Pancreas (tissue), 10 donors: ENCODE results near the gene FTCD. TPM values are rescaled to one million over a fixed set of nuclear protein-coding genes. Genes with fewer than 3 reads are reported as not detected.

Experiments
- ATAC-seq, 4 donors: fragments of 200-7000 bp; cut with Tn5 transposase; one replicate each; pipeline versions ENCODE4 v1.8.0 to v1.9.1; 2020; ENCODE audit warnings: mild to moderate bottlenecking in 4 of 4, moderate library complexity in 4 of 4
- DNase-seq, 6 donors: peaks; one replicate each; pipeline ENCODE4 v3.0.0-alpha.2; 2020
- FAIRE-seq: peaks from 2 replicates; lab custom pipeline; 2012; peaks lifted over from hg19 to GRCh38; lab: Jason Lieb, UNC
- H3K27ac ChIP-seq, 4 donors: fragments of 200-600 bp; sonication (generic); 1 replicate in 3 of 4; 2 replicates in 1 of 4; pipeline versions ENCODE4 v1.5.0 to v1.8.0; 2020
- H3K27me3 ChIP-seq, 4 donors: fragments of 200-600 bp; one replicate each; pipeline ENCODE4 v1.8.0; 2021
- H3K36me3 ChIP-seq, 3 donors: fragments of 200-600 bp; sonication (generic) in 1 of 3; one replicate each; pipeline versions ENCODE4 v1.5.0 to v1.8.0; 2020 to 2021
- H3K4me1 ChIP-seq, 3 donors: fragments of 200-600 bp; one replicate each; pipeline ENCODE4 v1.8.0; 2021
- H3K4me3 ChIP-seq, 4 donors: fragments of 200-600 bp; sonication (generic) in 2 of 4; one replicate each; pipeline versions ENCODE4 v1.5.0 to v1.8.0; 2020 to 2021
- H3K9me3 ChIP-seq, 4 donors: fragments of 200-600 bp; one replicate each; pipeline ENCODE4 v1.8.0; 2021
- WGBS, 2 donors: extraction: QIAGEN DNeasy Blood & Tissue Kit; methylation state at CpG; one replicate each; pipeline ENCODE4 v1.1.7; 2013; 5-methylcytosine and 5-hydroxymethylcytosine counted together
- intact Hi-C, 3 donors: fragments of 100-400 bp; cut with DNase I; formaldehyde crosslinking; loops; one replicate each; pipeline versions ENCODE4 v1.11.1 to v1.14.2; 2022
- polyA plus RNA-seq, 2 donors: library from polyadenylated mRNA; stranded (reverse); fragments of 200-250 nt; gene quantifications; one replicate each; pipeline ENCODE4 v1.2.3, GENCODE V29; 2013
- total RNA-seq, 6 donors: library from RNA; stranded (reverse); fragmentation: NEBNext Ultra II Directional in 4 of 6; extraction: Animal tissue kit (Norgen Biotek cat#: 25700) in 4 of 6; gene quantifications; one replicate each; pipeline versions ENCODE4 v1.2.1 to v1.2.4, GENCODE V29; 2021 to 2023
- TF ChIP-seq, protein P1 (sequence below), 4 donors: fragments of 200-600 bp; sonication (generic) in 3 of 4; IDR thresholded peaks; one replicate each; pipeline versions ENCODE4 v1.5.0 to v1.8.0; 2021; ENCODE audit warnings: antibody characterized with exemption in 4 of 4
- donor health status: healthy with polysubstance abuse.
- donor health status: DM: no; HTN: no; CAD: no; lungs with moderate emphysema.
- donor health status: DM: no; HTN: no; CAD: no.
- donor health status: control.
- donor health status: control.
- donor health status: Bipolar disorder and iron deficiency.
- donor health status: DM: yes; HTN: yes; CAD: no.
- donor health status: DM: no; HTN: no; CAD: no.
- donor health status: DM: no; HTN: no; CAD: no.
- donor health status: DM: yes; HTN: yes; CAD: no.

Gene FTCD
- total and polyA plus RNA-seq, 8 donors, result 0.31 to 14.0 (median 0.54) TPM

GRCh38 chr21:46095083-46095719, 60.2 kb downstream of the FTCD start:
- FAIRE-seq (no peak), ATAC-seq (no peak), DNase-seq (peak in 1 of 6 donors; percentile 7)
- Histone ChIP-seq H3K4me3 (no peak overlapping the region), H3K27me3 (peaks cover 0 to 3% (median 0%) of the 10 kb centered on the region in 4 donors), H3K9me3 (no peaks in the 10 kb centered on the region), H3K4me1 (no peaks in the 10 kb centered on the region), H3K27ac (no peak overlapping the region), H3K36me3 (no peaks in the 10 kb centered on the region)
- TF ChIP-seq, protein P1, sequence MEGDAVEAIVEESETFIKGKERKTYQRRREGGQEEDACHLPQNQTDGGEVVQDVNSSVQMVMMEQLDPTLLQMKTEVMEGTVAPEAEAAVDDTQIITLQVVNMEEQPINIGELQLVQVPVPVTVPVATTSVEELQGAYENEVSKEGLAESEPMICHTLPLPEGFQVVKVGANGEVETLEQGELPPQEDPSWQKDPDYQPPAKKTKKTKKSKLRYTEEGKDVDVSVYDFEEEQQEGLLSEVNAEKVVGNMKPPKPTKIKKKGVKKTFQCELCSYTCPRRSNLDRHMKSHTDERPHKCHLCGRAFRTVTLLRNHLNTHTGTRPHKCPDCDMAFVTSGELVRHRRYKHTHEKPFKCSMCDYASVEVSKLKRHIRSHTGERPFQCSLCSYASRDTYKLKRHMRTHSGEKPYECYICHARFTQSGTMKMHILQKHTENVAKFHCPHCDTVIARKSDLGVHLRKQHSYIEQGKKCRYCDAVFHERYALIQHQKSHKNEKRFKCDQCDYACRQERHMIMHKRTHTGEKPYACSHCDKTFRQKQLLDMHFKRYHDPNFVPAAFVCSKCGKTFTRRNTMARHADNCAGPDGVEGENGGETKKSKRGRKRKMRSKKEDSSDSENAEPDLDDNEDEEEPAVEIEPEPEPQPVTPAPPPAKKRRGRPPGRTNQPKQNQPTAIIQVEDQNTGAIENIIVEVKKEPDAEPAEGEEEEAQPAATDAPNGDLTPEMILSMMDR (IDR thresholded peaks at IDR 0.05), result no peak
- intact Hi-C loops, result no loop called here
- 74 to 78% methylated on average over 16 of the region's 16 CpGs for WGBS, 2 donors

- no peaks in the 10 kb centered on the region for H3K4me1 ChIP-seq
- no peak overlapping the region for H3K4me3 ChIP-seq
- ATAC-seq (no peak), FAIRE-seq (no peak), DNase-seq (no peak)
- peaks cover 0 to 2% (median 0%) of the 10 kb centered on the region in 4 donors for H3K27me3 ChIP-seq
- 63 to 73% methylated on average over 14 of the region's 14 CpGs for WGBS, 2 donors
- TF ChIP-seq, protein P1 (IDR thresholded peaks at IDR 0.05), result no peak
- no peaks in the 10 kb centered on the region for H3K36me3 ChIP-seq
- intact Hi-C loops, result no loop called here
- no peak overlapping the region for H3K27ac ChIP-seq
- no peaks in the 10 kb centered on the region for H3K9me3 ChIP-seq
These were observed 60.8 kb downstream of the FTCD start for GRCh38 chr21:46094401-46095082.

GRCh38 chr21:46093668-46094400, 61.5 kb downstream of the FTCD start:
- WGBS, 2 donors, result 62 to 66% methylated on average over 11 of the region's 11 CpGs
- H3K4me1 ChIP-seq, result no peaks in the 10 kb centered on the region
- H3K27me3 ChIP-seq, result no peaks in the 10 kb centered on the region
- DNase-seq (peak in 1 of 6 donors; percentile 50), FAIRE-seq (no peak), ATAC-seq (no peak)
- intact Hi-C loops, result no loop called here
- H3K9me3 ChIP-seq, result no peaks in the 10 kb centered on the region
- TF ChIP-seq, protein P1 (IDR thresholded peaks at IDR 0.05), result no peak
- no peaks in the 10 kb centered on the region for H3K36me3 ChIP-seq
- H3K4me3 ChIP-seq, result no peak overlapping the region
- H3K27ac ChIP-seq, result no peak overlapping the region

DNA sequence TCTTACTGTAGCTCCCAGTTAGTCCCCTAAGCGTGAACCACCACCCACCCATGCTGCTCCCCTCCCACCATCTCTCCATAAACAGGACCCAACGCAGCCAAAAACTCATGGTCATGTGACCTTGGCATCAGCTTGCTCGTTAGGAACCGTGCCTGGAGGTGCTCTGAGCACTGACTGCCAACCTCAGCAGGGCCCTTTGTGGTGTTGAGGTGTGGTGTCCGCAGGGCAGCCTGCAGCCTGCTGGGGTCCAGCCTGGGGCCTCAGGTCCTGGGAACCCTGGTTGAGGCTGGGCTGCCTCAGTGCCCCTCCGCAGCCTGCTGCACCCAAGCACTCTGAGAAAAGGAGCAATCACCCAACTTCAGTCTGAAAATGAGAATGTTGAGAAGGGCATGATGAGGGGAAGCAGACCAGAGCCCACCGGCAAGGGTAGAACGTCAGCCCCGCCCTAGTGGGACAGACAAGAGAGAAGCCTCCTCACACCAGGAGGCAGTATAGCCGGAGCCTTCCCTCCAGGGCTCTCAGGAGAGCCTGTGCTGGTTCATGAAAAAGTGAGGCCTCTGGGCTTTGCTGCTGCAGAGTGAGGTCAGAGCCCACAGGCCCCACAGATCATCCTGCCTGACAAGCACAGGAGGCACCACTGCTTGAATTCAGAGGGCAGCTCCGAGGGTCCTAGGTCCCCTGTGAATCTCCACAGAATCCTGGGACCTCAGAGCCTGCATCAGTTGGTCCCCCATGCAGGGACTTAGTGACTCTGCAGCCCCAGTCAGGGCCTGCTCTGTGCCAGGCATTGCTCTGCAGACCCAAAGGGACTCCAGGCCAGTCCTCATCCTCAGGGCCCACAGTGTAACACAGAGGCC, 62.3 kb downstream of the FTCD start:
- H3K27ac ChIP-seq, result no peak overlapping the region
- 58 to 70% methylated on average over 11 of the region's 11 CpGs for WGBS, 2 donors

More for the DNA sequence above, 62.3 kb downstream of the FTCD start:
- Histone ChIP-seq H3K36me3 (no peaks in the 10 kb centered on the region), H3K4me1 (no peaks in the 10 kb centered on the region), H3K4me3 (no peak overlapping the region), H3K27me3 (no peaks in the 10 kb centered on the region), H3K9me3 (no peaks in the 10 kb centered on the region)
- TF ChIP-seq, protein P1 (IDR thresholded peaks at IDR 0.05), result no peak
- FAIRE-seq (no peak), ATAC-seq (no peak), DNase-seq (peak in 1 of 6 donors; percentile 34)
- intact Hi-C loops, result no loop called here
